H54 (cell line): Measurements from ENCODE around the gene EFEMP1.

Experiments used
- DNase-seq: peaks from one replicate; pipeline ENCODE4 v3.0.0; 2011; ENCODE audit warnings: low spot score, mixed read lengths; ENCODE audit not compliant: insufficient read length
- FAIRE-seq: peaks from 3 replicates; lab custom pipeline; 2011; peaks lifted over from hg19 to GRCh38; lab: Jason Lieb, UNC
- POLR2A ChIP-seq: IDR thresholded peaks from 2 replicates; pipeline ENCODE4 v1.6.1; 2011; ENCODE audit warnings: low read depth, mild to moderate bottlenecking, low read length

The EFEMP1 gene

GRCh38 chr2:55922291-55922907 lies 1.2 kb downstream of the EFEMP1 start:
- FAIRE-seq (no peak), DNase-seq (no peak)
- TF ChIP-seq POLR2A = no peak

- FAIRE-seq (no peak), DNase-seq (no peak)
These were observed 4.0 kb downstream of the EFEMP1 start for GRCh38 chr2:55919574-55919973.

GRCh38 chr2:55918856-55919255 lies 4.7 kb downstream of the EFEMP1 start:
- no peak for DNase-seq

More at GRCh38 chr2:55919574-55919973, 4.0 kb downstream of the EFEMP1 start:
- TF ChIP-seq POLR2A = no peak

GRCh38 chr2:55917713-55918390 lies 5.7 kb downstream of the EFEMP1 start:
- no peak for FAIRE-seq
- DNase-seq = no peak
- TF ChIP-seq POLR2A = no peak

More at GRCh38 chr2:55918856-55919255, 4.7 kb downstream of the EFEMP1 start:
- no peak for TF ChIP-seq POLR2A
- FAIRE-seq = no peak

- no peak for TF ChIP-seq POLR2A
- FAIRE-seq = no peak
- no peak for DNase-seq
These were observed 6.5 kb downstream of the EFEMP1 start for GRCh38 chr2:55917117-55917516.

GRCh38 chr2:55916473-55917049 lies 7.0 kb downstream of the EFEMP1 start:
- FAIRE-seq = no peak
- no peak for TF ChIP-seq POLR2A
- no peak for DNase-seq

GRCh38 chr2:55914786-55915185 lies 8.8 kb downstream of the EFEMP1 start:
- FAIRE-seq = no peak
- TF ChIP-seq POLR2A = no peak
- no peak for DNase-seq

- DNase-seq (no peak), FAIRE-seq (no peak)
These were observed 10.7 kb downstream of the EFEMP1 start for GRCh38 chr2:55912926-55913325.

GRCh38 chr2:55910077-55910476 lies 13.5 kb downstream of the EFEMP1 start:
- FAIRE-seq (no peak), DNase-seq (no peak)
- TF ChIP-seq POLR2A = no peak

More at GRCh38 chr2:55912926-55913325, 10.7 kb downstream of the EFEMP1 start:
- no peak for TF ChIP-seq POLR2A

- TF ChIP-seq POLR2A = no peak
- FAIRE-seq = peak; percentile 20
These were observed 15.9 kb downstream of the EFEMP1 start for GRCh38 chr2:55907686-55908085.

GRCh38 chr2:55906993-55907392 lies 16.6 kb downstream of the EFEMP1 start:
- no peak for FAIRE-seq
- no peak for TF ChIP-seq POLR2A
- DNase-seq = no peak

More at GRCh38 chr2:55907686-55908085, 15.9 kb downstream of the EFEMP1 start:
- no peak for DNase-seq

- DNase-seq = no peak
- TF ChIP-seq POLR2A = no peak
- FAIRE-seq = no peak
These were observed 19.9 kb downstream of the EFEMP1 start for GRCh38 chr2:55903727-55904126.

- TF ChIP-seq POLR2A = no peak
- DNase-seq = no peak
- no peak for FAIRE-seq
These were observed 20.6 kb downstream of the EFEMP1 start for GRCh38 chr2:55902971-55903370.

- TF ChIP-seq POLR2A = no peak
- DNase-seq (no peak), FAIRE-seq (no peak)
These were observed 21.2 kb downstream of the EFEMP1 start for GRCh38 chr2:55902429-55902828.
